Lower lobe of right lung (tissue), 2 donors: ENCODE data around the gene KCNN1. TPM values are rescaled to one million over a fixed set of nuclear protein-coding genes. Genes with fewer than 3 reads are reported as not detected.

Experiments used
- ATAC-seq, 2 donors: fragments of 200-7000 bp; cut with Tn5 transposase; one replicate each; pipeline ENCODE4 v1.9.1; 2020 to 2022; ENCODE audit warnings: mild to moderate bottlenecking in 2 of 2, moderate library complexity in 2 of 2
- DNase-seq: peaks from one replicate; pipeline ENCODE4 v3.0.0-alpha.2; 2020
- H3K27ac ChIP-seq: fragments of 200-600 bp; one replicate; pipeline ENCODE4 v1.8.0; 2022
- H3K27me3 ChIP-seq: fragments of 200-600 bp; one replicate; pipeline ENCODE4 v1.8.0; 2022; ENCODE audit warnings: low read depth
- H3K36me3 ChIP-seq: fragments of 200-600 bp; one replicate; pipeline ENCODE4 v1.8.0; 2022; ENCODE audit warnings: mild to moderate bottlenecking
- H3K4me1 ChIP-seq: fragments of 200-600 bp; one replicate; pipeline ENCODE4 v1.8.0; 2022
- H3K4me3 ChIP-seq: fragments of 200-600 bp; one replicate; pipeline ENCODE4 v1.8.0; 2022; ENCODE audit warnings: mild to moderate bottlenecking
- H3K9me3 ChIP-seq: fragments of 200-600 bp; one replicate; pipeline ENCODE4 v1.8.0; 2022
- CTCF ChIP-seq: fragments of 200-600 bp; IDR thresholded peaks from one replicate; pipeline ENCODE4 v1.8.0; 2022; ENCODE audit warnings: antibody characterized with exemption, mild to moderate bottlenecking
- intact Hi-C: fragments of 100-400 bp; cut with DNase I; formaldehyde crosslinking; loops from one replicate; pipeline ENCODE4 v1.11.0; 2022
- total RNA-seq: library from RNA; stranded (reverse); fragmentation: NEBNext Ultra II Directional; extraction: Animal tissue kit (Norgen Biotek cat#: 25700); gene quantifications from one replicate; pipeline ENCODE4 v1.2.1, GENCODE V29; 2021
- donor health status: DM: no; HTN: yes; CAD: no; lungs with severe emphysema.

The KCNN1 gene
- total RNA-seq, 1 donor from 2014 or later = not detected

GRCh38 chr19:17972230-17972629 lies 5.3 kb downstream of the KCNN1 start:
- Histone ChIP-seq H3K36me3 (no peaks in the 10 kb centered on the region), H3K4me3 (no peak overlapping the region), H3K27me3 (peaks cover 15% of the 10 kb centered on the region), H3K4me1 (no peaks in the 10 kb centered on the region), H3K9me3 (no peaks in the 10 kb centered on the region), H3K27ac (no peak overlapping the region)
- DNase-seq (no peak), ATAC-seq (no peak)
- no peak for TF ChIP-seq CTCF
- intact Hi-C loops = no loop called here

GRCh38 chr19:17973759-17974158 lies 6.9 kb downstream of the KCNN1 start:
- no peak for DNase-seq
- Histone ChIP-seq H3K27ac (no peak overlapping the region), H3K36me3 (no peaks in the 10 kb centered on the region), H3K4me3 (no peak overlapping the region), H3K27me3 (no peaks in the 10 kb centered on the region), H3K9me3 (no peaks in the 10 kb centered on the region), H3K4me1 (no peaks in the 10 kb centered on the region)
- intact Hi-C loops = no loop called here
- no peak for TF ChIP-seq CTCF
- ATAC-seq = no peak

- H3K4me1 ChIP-seq = no peaks in the 10 kb centered on the region
- H3K27me3 ChIP-seq = no peaks in the 10 kb centered on the region
- no peaks in the 10 kb centered on the region for H3K36me3 ChIP-seq
- no peak overlapping the region for H3K4me3 ChIP-seq
- no peak for ATAC-seq
- intact Hi-C loops = no loop called here
- no peak overlapping the region for H3K27ac ChIP-seq
- no peaks in the 10 kb centered on the region for H3K9me3 ChIP-seq
- DNase-seq = no peak
- TF ChIP-seq CTCF = no peak
Observed at GRCh38 chr19:17974551-17974950, 7.6 kb downstream of the KCNN1 start.

- Histone ChIP-seq H3K27me3 (no peaks in the 10 kb centered on the region), H3K4me1 (no peaks in the 10 kb centered on the region), H3K27ac (no peak overlapping the region), H3K4me3 (no peak overlapping the region), H3K36me3 (no peaks in the 10 kb centered on the region), H3K9me3 (no peaks in the 10 kb centered on the region)
- no peak for TF ChIP-seq CTCF
- intact Hi-C loops = no loop called here
- no peak for DNase-seq
- ATAC-seq = no peak
Observed at GRCh38 chr19:17975032-17975431, 8.1 kb downstream of the KCNN1 start.

GRCh38 chr19:17977021-17977420 lies 10.1 kb downstream of the KCNN1 start:
- Histone ChIP-seq H3K36me3 (no peaks in the 10 kb centered on the region), H3K4me1 (no peaks in the 10 kb centered on the region), H3K9me3 (no peaks in the 10 kb centered on the region), H3K4me3 (no peak overlapping the region), H3K27me3 (no peaks in the 10 kb centered on the region), H3K27ac (no peak overlapping the region)
- intact Hi-C loops = no loop called here
- no peak for TF ChIP-seq CTCF
- ATAC-seq (no peak), DNase-seq (no peak)

GRCh38 chr19:17977488-17977887 lies 10.6 kb downstream of the KCNN1 start:
- H3K27ac ChIP-seq = no peak overlapping the region
- H3K36me3 ChIP-seq = no peaks in the 10 kb centered on the region
- ATAC-seq (no peak), DNase-seq (no peak)
- intact Hi-C loops = no loop called here
- no peaks in the 10 kb centered on the region for H3K27me3 ChIP-seq
- no peaks in the 10 kb centered on the region for H3K9me3 ChIP-seq
- TF ChIP-seq CTCF = no peak
- H3K4me3 ChIP-seq = no peak overlapping the region
- no peaks in the 10 kb centered on the region for H3K4me1 ChIP-seq
